Measurements from ENCODE around the gene CENPQ. TPM values are rescaled to one million over a fixed set of nuclear protein-coding genes. Genes with fewer than 3 reads are reported as not detected.

CENPQ gene
- total RNA-seq, 2 experiments from 2014 or later: 18.0 to 20.8 TPM

GRCh38 chr6:49513153-49513989, 50.2 kb downstream of the CENPQ start:
- H3K27ac Mint-ChIP-seq: no peak overlapping the region
- ChIA-PET CTCF (interaction anchor here (0.6 kb wide), 1 partner anchor 470 kb away, joined by 3 read pairs; no protein-coding TSS in a partner anchor), POLR2A (no interaction called here)
- no peak for DNase-seq
- H3K4me1 Mint-ChIP-seq: no peaks in the 10 kb centered on the region
- H3K4me3 Mint-ChIP-seq: no peak overlapping the region
- H3K27me3 Mint-ChIP-seq: peaks cover 16% of the 10 kb centered on the region
- H3K9me3 Mint-ChIP-seq: no peaks in the 10 kb centered on the region
- H3K36me3 Mint-ChIP-seq (ENCODE audit: low read depth): no peaks in the 10 kb centered on the region

- ChIA-PET CTCF (interaction anchor here (1.5 kb wide), 1 partner anchor 17 kb away, joined by 6 read pairs; no protein-coding TSS in a partner anchor), POLR2A (no interaction called here)
- Mint-ChIP-seq H3K4me1 (no peaks in the 10 kb centered on the region), H3K27me3 (peaks cover 13% of the 10 kb centered on the region), H3K36me3 (ENCODE audit: low read depth) (no peaks in the 10 kb centered on the region), H3K27ac (no peak overlapping the region), H3K9me3 (no peaks in the 10 kb centered on the region), H3K4me3 (no peak overlapping the region)
- no peak for DNase-seq
Observed at GRCh38 chr6:49514571-49515484, 51.7 kb downstream of the CENPQ start.

- peaks cover 15% of the 10 kb centered on the region for H3K27me3 Mint-ChIP-seq
- H3K4me3 Mint-ChIP-seq: no peak overlapping the region
- DNase-seq: no peak
- H3K36me3 Mint-ChIP-seq (ENCODE audit: low read depth): no peaks in the 10 kb centered on the region
- ChIA-PET CTCF (interaction anchor here (1.5 kb wide), 1 partner anchor 16 kb away, joined by 6 read pairs; no protein-coding TSS in a partner anchor), POLR2A (no interaction called here)
- no peak overlapping the region for H3K27ac Mint-ChIP-seq
- no peaks in the 10 kb centered on the region for H3K9me3 Mint-ChIP-seq
- no peaks in the 10 kb centered on the region for H3K4me1 Mint-ChIP-seq
Observed at GRCh38 chr6:49515485-49516146, 52.4 kb downstream of the CENPQ start.

DNA sequence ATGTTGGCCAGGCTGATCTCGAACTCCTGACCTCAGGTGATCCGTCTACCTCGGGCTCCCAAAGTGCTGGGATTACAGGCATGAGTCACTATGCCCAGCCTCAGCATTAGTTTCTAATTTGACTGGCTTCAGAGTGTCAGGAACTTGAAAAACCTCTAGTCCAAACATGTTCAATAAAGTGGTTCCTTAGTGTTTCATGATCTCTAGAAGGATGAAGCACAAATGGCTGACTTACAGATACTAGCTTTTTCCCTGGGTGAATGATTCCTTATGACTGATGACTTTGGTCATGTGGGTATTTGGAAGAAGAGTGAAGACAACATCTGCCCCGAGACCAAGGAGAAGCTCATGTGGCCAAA, 53.0 kb downstream of the CENPQ start:
- Mint-ChIP-seq H3K27ac (no peak overlapping the region), H3K36me3 (ENCODE audit: low read depth) (no peaks in the 10 kb centered on the region), H3K9me3 (no peaks in the 10 kb centered on the region), H3K4me1 (no peaks in the 10 kb centered on the region), H3K27me3 (peaks cover 13% of the 10 kb centered on the region), H3K4me3 (no peak overlapping the region)
- DNase-seq: no peak
- ChIA-PET CTCF (no interaction called here), POLR2A (no interaction called here)

GRCh38 chr6:49517919-49518318, 54.7 kb downstream of the CENPQ start:
- POLR2A ChIA-PET: no interaction called here
- CTCF ChIA-PET: interaction anchor here (1.4 kb wide), 1 partner anchor 10 kb away, joined by 3 read pairs; no protein-coding TSS in a partner anchor
- Mint-ChIP-seq H3K9me3 (no peaks in the 10 kb centered on the region), H3K27ac (no peak overlapping the region), H3K36me3 (ENCODE audit: low read depth) (no peaks in the 10 kb centered on the region), H3K27me3 (peaks cover 9% of the 10 kb centered on the region), H3K4me3 (no peak overlapping the region), H3K4me1 (no peaks in the 10 kb centered on the region)
- no peak for DNase-seq

GRCh38 chr6:49519660-49520059, 56.5 kb downstream of the CENPQ start:
- Mint-ChIP-seq H3K36me3 (ENCODE audit: low read depth) (no peaks in the 10 kb centered on the region), H3K27ac (no peak overlapping the region), H3K9me3 (no peaks in the 10 kb centered on the region), H3K4me3 (no peak overlapping the region), H3K4me1 (no peaks in the 10 kb centered on the region), H3K27me3 (peaks cover 2% of the 10 kb centered on the region)
- POLR2A ChIA-PET: no interaction called here
- CTCF ChIA-PET: no interaction called here
- no peak for DNase-seq

DNA sequence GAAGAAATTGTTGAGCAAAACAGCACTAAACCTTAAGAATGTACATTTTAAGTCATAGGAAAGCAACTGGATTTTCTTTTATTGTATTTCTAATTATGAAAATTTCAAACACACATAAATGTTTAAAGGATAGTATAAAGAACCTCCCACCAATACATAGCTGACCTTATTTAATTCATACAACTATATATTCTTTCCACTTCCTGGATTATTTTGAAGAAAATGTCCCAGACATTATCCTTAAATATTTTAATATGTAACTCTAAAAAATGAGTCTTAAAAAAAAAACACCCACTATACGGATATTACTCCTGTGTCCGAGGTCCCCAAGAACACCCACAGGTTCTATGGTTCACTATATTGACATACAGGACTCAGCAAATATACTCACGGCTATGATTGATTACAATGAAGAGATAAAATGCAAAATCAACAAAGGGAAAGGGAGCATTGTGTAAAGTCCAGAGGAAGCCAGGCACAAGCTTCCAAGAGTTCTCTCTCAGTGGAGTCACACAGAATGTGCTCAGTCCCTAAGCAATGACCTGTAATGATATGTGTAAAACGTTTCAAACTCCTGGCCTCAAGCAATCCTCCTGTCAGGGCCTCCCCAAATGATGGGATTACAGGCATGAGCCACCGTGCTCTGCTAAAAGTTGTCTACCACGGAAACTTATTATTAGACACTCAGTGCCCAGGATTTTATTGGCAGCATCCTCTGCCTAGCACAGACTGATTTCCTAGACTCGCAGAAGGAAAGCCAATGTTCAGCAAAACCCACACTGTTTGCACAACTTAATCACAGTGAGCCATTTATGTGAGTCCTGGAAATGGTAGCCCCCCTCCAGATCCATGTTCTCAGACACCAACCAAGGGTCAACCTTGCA, 59.8 kb downstream of the CENPQ start:
- CTCF ChIA-PET: no interaction called here
- DNase-seq: no peak
- Mint-ChIP-seq H3K4me1 (no peaks in the 10 kb centered on the region), H3K36me3 (ENCODE audit: low read depth) (no peaks in the 10 kb centered on the region), H3K9me3 (no peaks in the 10 kb centered on the region), H3K27me3 (peaks cover 2% of the 10 kb centered on the region), H3K4me3 (no peak overlapping the region), H3K27ac (no peak overlapping the region)
- POLR2A ChIA-PET: no interaction called here

DNA sequence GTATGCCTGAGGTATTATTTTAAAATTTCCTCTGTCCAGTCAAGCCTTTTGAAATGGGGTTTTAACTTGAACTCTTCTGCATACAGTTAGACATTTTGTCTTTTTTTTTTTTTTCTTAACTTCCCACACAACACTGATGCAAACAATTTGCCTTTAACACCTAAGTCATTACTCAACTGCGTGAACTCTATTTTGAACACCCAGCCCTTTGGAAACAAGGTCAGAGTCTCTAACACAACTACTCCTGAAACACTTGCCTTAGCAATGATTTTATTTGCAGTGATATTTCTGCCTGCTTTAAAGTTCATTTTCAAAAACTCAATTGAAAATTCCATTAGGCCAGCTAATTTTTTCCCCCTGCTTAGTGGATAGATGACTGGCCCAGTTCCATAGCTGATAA, 60.7 kb downstream of the CENPQ start:
- no peaks in the 10 kb centered on the region for H3K4me1 Mint-ChIP-seq
- no peaks in the 10 kb centered on the region for H3K36me3 Mint-ChIP-seq (ENCODE audit: low read depth)
- no peak overlapping the region for H3K27ac Mint-ChIP-seq
- no peaks in the 10 kb centered on the region for H3K9me3 Mint-ChIP-seq
- ChIA-PET POLR2A (no interaction called here), CTCF (interaction anchor here (0.6 kb wide), 1 partner anchor 8 kb away, joined by 3 read pairs; no protein-coding TSS in a partner anchor)
- H3K4me3 Mint-ChIP-seq: no peak overlapping the region
- H3K27me3 Mint-ChIP-seq: peaks cover 2% of the 10 kb centered on the region
- no peak for DNase-seq

DNA sequence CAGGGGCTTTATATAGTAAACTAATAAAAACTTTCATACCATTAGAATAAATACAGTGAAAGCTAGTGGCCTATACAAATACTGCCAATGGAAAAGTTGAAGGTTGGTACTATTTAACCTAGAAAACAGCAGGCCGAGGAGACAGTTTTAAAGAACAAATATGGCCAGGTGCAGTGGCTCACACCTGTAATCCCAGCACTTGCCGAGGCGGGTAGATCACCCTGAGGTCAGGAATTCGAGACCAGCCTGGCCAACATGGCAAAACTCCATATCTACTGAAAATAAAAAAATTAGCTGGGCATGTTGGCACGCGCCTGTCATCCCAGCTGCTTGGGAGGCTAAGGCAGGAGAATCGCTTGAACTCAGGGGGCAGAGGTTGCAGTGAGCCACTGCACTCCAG, 61.4 kb downstream of the CENPQ start:
- Mint-ChIP-seq H3K27ac (no peak overlapping the region), H3K4me3 (no peak overlapping the region), H3K4me1 (no peaks in the 10 kb centered on the region), H3K36me3 (ENCODE audit: low read depth) (no peaks in the 10 kb centered on the region), H3K27me3 (peaks cover 4% of the 10 kb centered on the region), H3K9me3 (no peaks in the 10 kb centered on the region)
- no peak for DNase-seq
- ChIA-PET CTCF (no interaction called here), POLR2A (no interaction called here)

- H3K27me3 Mint-ChIP-seq: peaks cover 10% of the 10 kb centered on the region
- CTCF ChIA-PET: no interaction called here
- H3K27ac Mint-ChIP-seq: no peak overlapping the region
- no peaks in the 10 kb centered on the region for H3K4me1 Mint-ChIP-seq
- H3K4me3 Mint-ChIP-seq: no peak overlapping the region
- DNase-seq: no peak
- no peaks in the 10 kb centered on the region for H3K9me3 Mint-ChIP-seq
- POLR2A ChIA-PET: no interaction called here
- no peaks in the 10 kb centered on the region for H3K36me3 Mint-ChIP-seq (ENCODE audit: low read depth)
Observed at GRCh38 chr6:49526598-49526997, 63.4 kb downstream of the CENPQ start.

DNA sequence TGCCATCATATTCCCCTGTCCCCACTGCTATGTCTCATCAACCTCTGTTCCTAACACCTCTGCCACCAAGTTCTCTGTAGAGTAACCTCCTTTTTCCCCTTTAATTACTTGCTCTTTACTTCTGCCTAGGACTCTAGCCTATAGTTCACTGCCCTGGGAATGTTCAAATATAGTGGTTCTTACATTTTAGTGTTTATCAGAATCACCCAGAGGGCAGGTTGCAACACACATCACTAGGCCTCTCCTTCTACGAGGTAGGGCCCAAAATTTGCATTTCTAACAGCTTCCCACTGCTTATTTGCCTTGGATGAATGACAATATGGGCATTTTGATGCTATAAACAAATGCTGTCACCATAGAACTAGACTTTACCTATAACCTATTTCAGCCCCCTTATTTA, 64.2 kb downstream of the CENPQ start:
- POLR2A ChIA-PET: no interaction called here
- CTCF ChIA-PET: interaction anchor here (1.3 kb wide), 1 partner anchor 9 kb away, joined by 3 read pairs; no protein-coding TSS in a partner anchor
- DNase-seq: no peak
- Mint-ChIP-seq H3K27ac (no peak overlapping the region), H3K27me3 (peaks cover 15% of the 10 kb centered on the region), H3K9me3 (no peaks in the 10 kb centered on the region), H3K4me1 (peaks cover 2% of the 10 kb centered on the region), H3K36me3 (ENCODE audit: low read depth) (no peaks in the 10 kb centered on the region), H3K4me3 (no peak overlapping the region)

- Mint-ChIP-seq H3K27me3 (peaks cover 16% of the 10 kb centered on the region), H3K36me3 (ENCODE audit: low read depth) (no peaks in the 10 kb centered on the region), H3K4me3 (no peak overlapping the region), H3K27ac (no peak overlapping the region), H3K9me3 (no peaks in the 10 kb centered on the region), H3K4me1 (peaks cover 2% of the 10 kb centered on the region)
- no peak for DNase-seq
- POLR2A ChIA-PET: no interaction called here
- CTCF ChIA-PET: interaction anchor here (1.3 kb wide), 1 partner anchor 78 kb away, joined by 3 read pairs; no protein-coding TSS in a partner anchor
Observed at GRCh38 chr6:49528571-49528970, 65.4 kb downstream of the CENPQ start.

Measured in activated CD4-positive, alpha-beta memory T cell treated with anti-CD3 and anti-CD28 coated beads, Interleukin-2, amount 10 ng/mL, durations not matched to agents 7 days and 5 days (primary cell).